ENCODE data around the gene MLST8. TPM values are rescaled to one million over a fixed set of nuclear protein-coding genes. Genes with fewer than 3 reads are reported as not detected.
A peak's percentile ranks its signal among the peaks of the same experiment; 100 is the strongest.

The MLST8 gene
- total and polyA plus RNA-seq, 2 of the 8 experiments (the other 6 are each of a cell fraction or from before 2014, with no cell fraction given), result 67.6 to 321 TPM

- H3K4me1 ChIP-seq (replicated peaks in 1 of 4; ENCODE audit: control insufficient read depth in 3 of 4, insufficient read depth in 4 of 4, low read length in 3 of 4), result peaks cover 0 to 7% (median 2%) of the 10 kb centered on the region in 4 experiments; a peak in 4 of 7 replicates
- H3K79me1 ChIP-seq (ENCODE audit: low read depth, low read length), result no peaks in the 10 kb centered on the region
- CTCF ChIA-PET (ENCODE audit: partially characterized antibody), result interaction anchor here (1.0 to 1.9 kb wide), 4 partner anchors 13 to 181 kb away, joined by 3 to 4 read pairs (median 4); no protein-coding TSS in a partner anchor
- DNase-seq (ENCODE audit: low read depth in 1 of 2, low spot score in 2 of 2) (no peak), FAIRE-seq (no peak)
- peaks cover 0 to 10% of the 10 kb centered on the region in 2 experiments for H4K20me1 ChIP-seq (replicated peaks in 1 of 2; ENCODE audit: control insufficient read depth in 1 of 2, insufficient read depth in 2 of 2, low read length in 2 of 2)
- H2BK120ac ChIP-seq (replicated peaks; ENCODE audit: low read depth, low read length), result no peak overlapping the region
- H3K4me3 ChIP-seq (ENCODE audit: extremely low read depth in 1 of 4, insufficient read depth in 2 of 4, low read depth in 3 of 4, low read length in 4 of 4), result no peak overlapping the region
- H3K9ac ChIP-seq (replicated peaks in 1 of 4; ENCODE audit: extremely low read depth in 1 of 4, low read depth in 3 of 4, low read length in 3 of 4), result no peak overlapping the region; a peak in 1 of 7 replicates
- peaks cover 0 to 12% (median 0%) of the 10 kb centered on the region in 4 experiments; a peak in 2 of 8 replicates for H3K36me3 ChIP-seq (ENCODE audit: control insufficient read depth in 2 of 4, insufficient read depth in 4 of 4, low read length in 3 of 4)
- POLR2A ChIA-PET (ENCODE audit: partially characterized antibody), result interaction anchor here (1.2 to 3.2 kb wide), 5 partner anchors 26 to 156 kb away, joined by 3 to 23 read pairs (median 4); partner anchors contain the start of genes NHERF2 and TRAF7
- no peaks in the 10 kb centered on the region for H3K9me3 ChIP-seq (ENCODE audit: insufficient read depth in 2 of 2, low read depth in 1 of 2, low read length in 1 of 2)
- H2AFZ ChIP-seq (ENCODE audit: low read length), result no peak overlapping the region
- no peak overlapping the region for H3K14ac ChIP-seq (ENCODE audit: insufficient read length)
- WGBS, 2 experiments (ENCODE audit: extremely low coverage in 1 of 2, insufficient coverage in 1 of 2, insufficient read length in 1 of 2, insufficient replicate concordance in 2 of 2, low coverage in 1 of 2, low lambda C conversion rate in 2 of 2, missing lambda C conversion rate in 1 of 2), result 90% methylated on average over 20 of the region's 20 CpGs; no CpG with 5 or more reads in 1 of the 2 experiments
- no peaks in the 10 kb centered on the region for H3K79me2 ChIP-seq (ENCODE audit: control insufficient read depth in 1 of 2, insufficient read depth in 2 of 2, low read length in 2 of 2)
- no peak overlapping the region for H3K56ac ChIP-seq (replicated peaks; ENCODE audit: insufficient read length, low read depth, low read length)
- H2AK5ac ChIP-seq (ENCODE audit: low read depth, low read length), result 0 out of 2 replicates have a peak overlapping the region, but pooled peaks have one; percentile 77
- no peak overlapping the region for H3K23ac ChIP-seq (ENCODE audit: insufficient read length)
- H2BK5ac ChIP-seq (ENCODE audit: low read depth, low read length), result 0 out of 2 replicates have a peak overlapping the region, but pooled peaks have one; percentile 24
- H3K4ac ChIP-seq (replicated peaks; ENCODE audit: insufficient read length, low read depth, low read length), result no peak overlapping the region
- H2BK12ac ChIP-seq (ENCODE audit: low read depth, low read length), result no peak overlapping the region
- no peak overlapping the region for H4K91ac ChIP-seq (replicated peaks; ENCODE audit: insufficient read length, low read length)
- no peaks in the 10 kb centered on the region; a peak in 1 of 7 replicates for H3K27me3 ChIP-seq (replicated peaks in 1 of 4; ENCODE audit: control insufficient read depth in 3 of 4, extremely low read depth in 1 of 4, insufficient read depth in 3 of 4, low read length in 3 of 4)
- H4K8ac ChIP-seq (ENCODE audit: extremely low read depth, insufficient read depth, low read length), result no peak overlapping the region
- peaks cover 2% of the 10 kb centered on the region; the same call in 1 of the 2 replicates for H3K23me2 ChIP-seq (ENCODE audit: low read depth, low read length)
- H3K18ac ChIP-seq (ENCODE audit: extremely low read depth, low read length), result no peak overlapping the region
- no peak overlapping the region for H4K5ac ChIP-seq (ENCODE audit: insufficient read length, low read depth, low read length)
- H2BK15ac ChIP-seq (ENCODE audit: low read length), result peak overlapping the region; percentile 61
- H3K27ac ChIP-seq (ENCODE audit: low read depth, low read length), result no peak overlapping the region
- H3K4me2 ChIP-seq (ENCODE audit: insufficient read depth in 1 of 2, low read depth in 2 of 2, low read length in 2 of 2), result no peak overlapping the region
- no peak overlapping the region for H2BK20ac ChIP-seq (ENCODE audit: low read length)
- TF ChIP-seq PHF8 (conservative IDR thresholded peaks at IDR 0.05; ENCODE audit: low read depth, low read length), result no peak
- TF ChIP-seq NANOG (IDR thresholded peaks at IDR 0.05; ENCODE audit: insufficient read depth, low read depth, low read length, poor library complexity, severe bottlenecking), result no peak
- no peak for TF ChIP-seq RBBP5 (IDR thresholded peaks at IDR 0.05; ENCODE audit: borderline replicate concordance, low read depth, low read length)
- no peak for TF ChIP-seq MAFK (IDR thresholded peaks at IDR 0.05; ENCODE audit: low read depth, low read length)
- no peak for TF ChIP-seq GTF2F1 (IDR thresholded peaks at IDR 0.05; ENCODE audit: borderline replicate concordance, low read depth, low read length)
- TF ChIP-seq HDAC6 (IDR thresholded peaks at IDR 0.05; ENCODE audit: low read depth, low read length), result no peak
- no peak for TF ChIP-seq SIRT6 (IDR thresholded peaks at IDR 0.05; ENCODE audit: low read length)
- TF ChIP-seq BACH1 (IDR thresholded peaks at IDR 0.05; ENCODE audit: low read length), result no peak
- TF ChIP-seq POLR2AphosphoS5 (IDR thresholded peaks at IDR 0.05; ENCODE audit: low read depth, low read length), result no peak
- no peak for TF ChIP-seq SAP30 (IDR thresholded peaks at IDR 0.05; ENCODE audit: insufficient read depth, insufficient replicate concordance, low read length)
- TF ChIP-seq SUZ12 (IDR thresholded peaks at IDR 0.05; ENCODE audit: low read length), result no peak
- no peak for TF ChIP-seq EP300 (IDR thresholded peaks at IDR 0.05; ENCODE audit: borderline replicate concordance in 1 of 2, low read depth in 2 of 2, low read length in 2 of 2)
- TF ChIP-seq HDAC2 (IDR thresholded peaks at IDR 0.05; ENCODE audit: borderline replicate concordance in 1 of 2, low read depth in 2 of 2, low read length in 2 of 2), result no peak
Measured at GRCh38 chr16:2181952-2182351, 23.3 kb upstream of the MLST8 start.

All from H1 (cell line).